IPS DF 4.7 (cell line): ENCODE data around the gene PDE4C.
"Not testable (repeated sequence)": the region's sequence is repeated elsewhere in the genome, so short reads cannot be mapped to it uniquely, and the experiment has no call there.

Source experiments
- DNase-seq: peaks from one replicate; pipeline ENCODE4 v3.0.0-alpha.2; 2013; ENCODE audit warnings: low spot score; ENCODE audit errors: extremely low read depth

Gene PDE4C

GRCh38 chr19:18223860-18224524 lies 2.2 kb downstream of the PDE4C start:
- DNase-seq: no peak

- DNase-seq: no peak
Observed at GRCh38 chr19:18221815-18222725, 4.2 kb downstream of the PDE4C start.

GRCh38 chr19:18220632-18221275 lies 5.5 kb downstream of the PDE4C start:
- DNase-seq: no peak

- DNase-seq: no peak
Observed at GRCh38 chr19:18219911-18220631, 6.2 kb downstream of the PDE4C start.

GRCh38 chr19:18218600-18218999 lies 7.6 kb downstream of the PDE4C start:
- no peak for DNase-seq

- DNase-seq: no peak
Observed at GRCh38 chr19:18218159-18218558, 8.1 kb downstream of the PDE4C start.

GRCh38 chr19:18216789-18217188 lies 9.4 kb downstream of the PDE4C start:
- no peak for DNase-seq

GRCh38 chr19:18214779-18215433 lies 11.3 kb downstream of the PDE4C start:
- DNase-seq: no peak

GRCh38 chr19:18211683-18212082 lies 14.6 kb downstream of the PDE4C start:
- DNase-seq: no peak

GRCh38 chr19:18209912-18210311 lies 16.3 kb downstream of the PDE4C start:
- DNase-seq: not testable (repeated sequence)

- no peak for DNase-seq
Observed at GRCh38 chr19:18208098-18208951, 17.9 kb downstream of the PDE4C start.

- DNase-seq: no peak
Observed at GRCh38 chr19:18206018-18206417, 20.2 kb downstream of the PDE4C start.

- DNase-seq: no peak
Observed at GRCh38 chr19:18205200-18205892, 20.9 kb downstream of the PDE4C start.

- no peak for DNase-seq
Observed at GRCh38 chr19:18204394-18205199, 21.6 kb downstream of the PDE4C start.

GRCh38 chr19:18203863-18204393 lies 22.3 kb downstream of the PDE4C start, which contains the start of gene RAB3A:
Gene RAB3A (minus strand): TSS chr19:18204042. CDS start chr19:18202740, 1,302 bp downstream.
- peak; percentile 99 for DNase-seq

- DNase-seq: no peak
Observed at GRCh38 chr19:18203408-18203862, 22.8 kb downstream of the PDE4C start.

GRCh38 chr19:18202778-18203407 lies 23.3 kb downstream of the PDE4C start:
- no peak for DNase-seq

- DNase-seq: no peak
Observed at GRCh38 chr19:18202397-18202777, 23.9 kb downstream of the PDE4C start.
